Neural cell (in vitro differentiated cells): ENCODE data around the gene SYT7. TPM values are rescaled to one million over a fixed set of nuclear protein-coding genes. Genes with fewer than 3 reads are reported as not detected.
A peak's percentile ranks its signal among the peaks of the same experiment; 100 is the strongest.

Source experiments
- H2AFZ ChIP-seq: fragments of 200-600, 300-800 bp; sonication (generic), shearing (Covaris generic); 2 replicates; pipeline ENCODE4 v1.6.0; 2014; ENCODE audit warnings: low read depth, mild to moderate bottlenecking, antibody characterized with exemption, low read length, moderate library complexity
- H3F3A ChIP-seq: fragments of 200-600 bp; shearing (Covaris generic); 2 replicates; pipeline ENCODE4 v1.6.1; 2016; ENCODE audit warnings: mild to moderate bottlenecking, moderate library complexity, mixed read lengths, antibody characterized with exemption, low read length; ENCODE audit not compliant: insufficient read depth, poor library complexity, severe bottlenecking
- H3K27ac ChIP-seq: fragments of 200-600, 300-800 bp; sonication (generic), shearing (Covaris generic); 2 replicates; pipeline ENCODE4 v1.5.1; 2014; ENCODE audit warnings: mild to moderate bottlenecking, low read length, moderate library complexity
- H3K27me3 ChIP-seq: fragments of 300-800, 200-600 bp; sonication (generic), shearing (Covaris generic); 2 replicates; pipeline ENCODE4 v1.6.0; 2014; ENCODE audit warnings: mild to moderate bottlenecking, low read depth, low read length, moderate library complexity; ENCODE audit not compliant: insufficient read depth
- H3K36me3 ChIP-seq: fragments of 300-800, 200-600 bp; sonication (generic), shearing (Covaris generic); 2 replicates; pipeline ENCODE4 v1.5.1; 2014; ENCODE audit warnings: mild to moderate bottlenecking, antibody characterized with exemption, low read length, moderate library complexity; ENCODE audit not compliant: insufficient read depth
- H3K4me2 ChIP-seq: fragments of 300-800, 200-600 bp; sonication (generic), shearing (Covaris generic); 2 replicates; pipeline ENCODE4 v1.6.0; 2014; ENCODE audit warnings: mild to moderate bottlenecking, low read length
- H3K4me3 ChIP-seq: fragments of 300-800, 200-600 bp; sonication (generic), shearing (Covaris generic); 2 replicates; pipeline ENCODE4 v1.5.1; 2014; ENCODE audit warnings: mild to moderate bottlenecking, low read length, moderate library complexity
- H3K79me2 ChIP-seq: fragments of 200-600 bp; shearing (Covaris generic); replicated peaks from 2 replicates; pipeline ENCODE4 v1.6.0; 2014; ENCODE audit warnings: mild to moderate bottlenecking, low read length, moderate library complexity; ENCODE audit not compliant: insufficient read depth
- H3K9ac ChIP-seq: fragments of 300-800, 200-600 bp; sonication (generic), shearing (Covaris generic); 2 replicates; pipeline ENCODE4 v1.6.1; 2016; ENCODE audit warnings: mild to moderate bottlenecking, low read length, mixed read lengths
- H3K9me2 ChIP-seq: fragments of 200-600 bp; shearing (Covaris generic); 2 replicates; pipeline ENCODE4 v1.6.1; 2016; ENCODE audit warnings: mild to moderate bottlenecking, low read length, mixed read lengths; ENCODE audit not compliant: insufficient read depth
- H3K9me3 ChIP-seq: fragments of 200-600, 300-800 bp; sonication (generic), shearing (Covaris generic); 2 replicates; pipeline ENCODE4 v1.6.1; 2016; ENCODE audit warnings: mild to moderate bottlenecking, mixed run types, low read length, moderate library complexity, mixed read lengths
- H4K20me1 ChIP-seq: fragments of 200-600 bp; shearing (Covaris generic); 2 replicates; pipeline ENCODE4 v1.6.1; 2016; ENCODE audit warnings: mild to moderate bottlenecking, mixed run types; ENCODE audit not compliant: insufficient read depth
- EP300 ChIP-seq: fragments of 450-650 bp; conservative IDR thresholded peaks from 2 replicates; pipeline ENCODE4 v1.6.1; 2014; ENCODE audit warnings: antibody characterized with exemption, mild to moderate bottlenecking, moderate library complexity; ENCODE audit not compliant: poor library complexity, severe bottlenecking
- EZH2 ChIP-seq: fragments of 200-600, 300-800 bp; shearing (Covaris generic), sonication (generic); IDR thresholded peaks from 2 replicates; pipeline ENCODE4 v1.6.1; 2014; ENCODE audit warnings: antibody characterized with exemption, low read length, borderline replicate concordance, mild to moderate bottlenecking; ENCODE audit not compliant: insufficient read depth, poor library complexity, severe bottlenecking
- MXI1 ChIP-seq: fragments of 450-650 bp; conservative IDR thresholded peaks from 2 replicates; pipeline ENCODE4 v1.6.1; 2014; ENCODE audit warnings: antibody characterized with exemption, mild to moderate bottlenecking; ENCODE audit not compliant: poor library complexity, severe bottlenecking
- POLR2AphosphoS5 ChIP-seq: IDR thresholded peaks from 2 replicates; pipeline ENCODE4 v1.6.1; 2012
- RAD21 ChIP-seq: fragments of 450-650 bp; conservative IDR thresholded peaks from 2 replicates; pipeline ENCODE4 v1.6.1; 2014; ENCODE audit warnings: antibody characterized with exemption, mild to moderate bottlenecking, moderate library complexity
- REST ChIP-seq: IDR thresholded peaks from 2 replicates; pipeline ENCODE4 v1.6.1; 2012; ENCODE audit warnings: borderline replicate concordance
- SMC3 ChIP-seq: fragments of 450-650 bp; conservative IDR thresholded peaks from 2 replicates; pipeline ENCODE4 v1.6.1; 2014; ENCODE audit warnings: antibody characterized with exemption, mild to moderate bottlenecking, moderate library complexity; ENCODE audit not compliant: poor library complexity
- TAF1 ChIP-seq: IDR thresholded peaks from 2 replicates; pipeline ENCODE4 v1.6.1; 2012; ENCODE audit warnings: low read depth
- polyA plus RNA-seq: library from polyadenylated mRNA; depleted of rRNA; stranded (reverse); fragments of >200 nt; gene quantifications from 2 replicates; pipeline ENCODE4 v1.2.3, GENCODE V29; 2014
- TF ChIP-seq, protein P1 (sequence below): fragments of 450-650 bp; IDR thresholded peaks from 2 replicates; pipeline ENCODE4 v1.5.1; 2014; ENCODE audit warnings: antibody characterized with exemption, mild to moderate bottlenecking, moderate library complexity; ENCODE audit not compliant: poor library complexity, severe bottlenecking

SYT7 gene
- polyA plus RNA-seq, 1 donor from 2014 or later, result 14.0 TPM

DNA sequence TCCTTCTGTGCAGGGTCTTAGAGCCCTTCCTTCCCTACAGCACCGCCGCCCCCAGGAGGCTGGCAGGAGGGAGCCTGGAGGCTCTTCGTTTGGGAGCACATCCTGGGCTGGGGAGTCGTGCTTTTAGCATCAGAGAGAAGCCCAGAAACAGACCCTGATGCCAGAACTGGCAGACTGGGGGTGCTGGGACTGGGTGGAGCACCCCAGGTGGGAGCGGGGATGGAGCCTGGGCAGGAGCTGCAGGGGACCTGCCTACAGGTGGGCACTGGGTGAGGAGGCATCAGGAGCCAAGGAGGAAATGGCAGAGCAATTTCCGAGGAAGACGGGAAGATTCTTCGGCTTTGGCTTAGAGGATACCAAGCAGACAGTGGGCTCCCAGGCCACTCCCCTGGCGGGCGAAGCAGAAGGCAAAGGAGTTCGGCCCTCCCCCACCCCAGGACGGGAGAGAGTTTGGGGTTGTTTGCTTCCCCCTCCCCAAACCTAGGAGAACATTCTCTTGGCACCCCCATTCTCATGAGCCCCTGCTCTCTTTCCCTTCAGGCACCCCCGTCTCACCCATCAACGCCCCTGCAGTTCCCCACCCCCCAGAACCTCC is 1.1 kb downstream of the SYT7 start:
- no peaks in the 10 kb centered on the region for H3K79me2 ChIP-seq
- H3K9me3 ChIP-seq, result no peaks in the 10 kb centered on the region
- no peaks in the 10 kb centered on the region for H3K36me3 ChIP-seq
- H2AFZ ChIP-seq, result no peak overlapping the region
- TF ChIP-seq SMC3, result no peak
- no peak for TF ChIP-seq MXI1
- no peak for TF ChIP-seq EP300
- no peak for TF ChIP-seq REST
- TF ChIP-seq RAD21, result no peak
- no peak for TF ChIP-seq POLR2AphosphoS5
- no peak for TF ChIP-seq TAF1
- no peak for TF ChIP-seq EZH2
- TF ChIP-seq, protein P1, sequence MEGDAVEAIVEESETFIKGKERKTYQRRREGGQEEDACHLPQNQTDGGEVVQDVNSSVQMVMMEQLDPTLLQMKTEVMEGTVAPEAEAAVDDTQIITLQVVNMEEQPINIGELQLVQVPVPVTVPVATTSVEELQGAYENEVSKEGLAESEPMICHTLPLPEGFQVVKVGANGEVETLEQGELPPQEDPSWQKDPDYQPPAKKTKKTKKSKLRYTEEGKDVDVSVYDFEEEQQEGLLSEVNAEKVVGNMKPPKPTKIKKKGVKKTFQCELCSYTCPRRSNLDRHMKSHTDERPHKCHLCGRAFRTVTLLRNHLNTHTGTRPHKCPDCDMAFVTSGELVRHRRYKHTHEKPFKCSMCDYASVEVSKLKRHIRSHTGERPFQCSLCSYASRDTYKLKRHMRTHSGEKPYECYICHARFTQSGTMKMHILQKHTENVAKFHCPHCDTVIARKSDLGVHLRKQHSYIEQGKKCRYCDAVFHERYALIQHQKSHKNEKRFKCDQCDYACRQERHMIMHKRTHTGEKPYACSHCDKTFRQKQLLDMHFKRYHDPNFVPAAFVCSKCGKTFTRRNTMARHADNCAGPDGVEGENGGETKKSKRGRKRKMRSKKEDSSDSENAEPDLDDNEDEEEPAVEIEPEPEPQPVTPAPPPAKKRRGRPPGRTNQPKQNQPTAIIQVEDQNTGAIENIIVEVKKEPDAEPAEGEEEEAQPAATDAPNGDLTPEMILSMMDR, result no peak
- H3K4me3 ChIP-seq, result peak overlapping the region; percentile 90
- H3K27me3 ChIP-seq, result peaks cover 29% of the 10 kb centered on the region
- H3F3A ChIP-seq, result no peaks in the 10 kb centered on the region
- H4K20me1 ChIP-seq, result no peaks in the 10 kb centered on the region
- peak overlapping the region; percentile 70 for H3K4me2 ChIP-seq
- no peaks in the 10 kb centered on the region for H3K9me2 ChIP-seq
- H3K27ac ChIP-seq, result no peak overlapping the region
- peak overlapping the region; percentile 72 for H3K9ac ChIP-seq

- H3K4me3 ChIP-seq, result peak overlapping the region; percentile 90
- no peaks in the 10 kb centered on the region for H3K9me2 ChIP-seq
- no peaks in the 10 kb centered on the region for H3K9me3 ChIP-seq
- H4K20me1 ChIP-seq, result no peaks in the 10 kb centered on the region
- H3F3A ChIP-seq, result no peaks in the 10 kb centered on the region
- no peak overlapping the region for H3K9ac ChIP-seq
- no peaks in the 10 kb centered on the region for H3K79me2 ChIP-seq
- no peaks in the 10 kb centered on the region for H3K36me3 ChIP-seq
- TF ChIP-seq REST, result no peak
- TF ChIP-seq EZH2, result no peak
- TF ChIP-seq TAF1, result no peak
- TF ChIP-seq RAD21, result no peak
- no peak for TF ChIP-seq MXI1
- TF ChIP-seq, protein P1, result no peak
- no peak for TF ChIP-seq SMC3
- H3K4me2 ChIP-seq, result peak overlapping the region; percentile 70
- no peak overlapping the region for H3K27ac ChIP-seq
- H3K27me3 ChIP-seq, result peaks cover 29% of the 10 kb centered on the region
- no peak overlapping the region for H2AFZ ChIP-seq
Observed at GRCh38 chr11:61578819-61579675, 1.8 kb downstream of the SYT7 start.
